ENCODE data around the gene SLC35A1.

SLC35A1 gene

DNA sequence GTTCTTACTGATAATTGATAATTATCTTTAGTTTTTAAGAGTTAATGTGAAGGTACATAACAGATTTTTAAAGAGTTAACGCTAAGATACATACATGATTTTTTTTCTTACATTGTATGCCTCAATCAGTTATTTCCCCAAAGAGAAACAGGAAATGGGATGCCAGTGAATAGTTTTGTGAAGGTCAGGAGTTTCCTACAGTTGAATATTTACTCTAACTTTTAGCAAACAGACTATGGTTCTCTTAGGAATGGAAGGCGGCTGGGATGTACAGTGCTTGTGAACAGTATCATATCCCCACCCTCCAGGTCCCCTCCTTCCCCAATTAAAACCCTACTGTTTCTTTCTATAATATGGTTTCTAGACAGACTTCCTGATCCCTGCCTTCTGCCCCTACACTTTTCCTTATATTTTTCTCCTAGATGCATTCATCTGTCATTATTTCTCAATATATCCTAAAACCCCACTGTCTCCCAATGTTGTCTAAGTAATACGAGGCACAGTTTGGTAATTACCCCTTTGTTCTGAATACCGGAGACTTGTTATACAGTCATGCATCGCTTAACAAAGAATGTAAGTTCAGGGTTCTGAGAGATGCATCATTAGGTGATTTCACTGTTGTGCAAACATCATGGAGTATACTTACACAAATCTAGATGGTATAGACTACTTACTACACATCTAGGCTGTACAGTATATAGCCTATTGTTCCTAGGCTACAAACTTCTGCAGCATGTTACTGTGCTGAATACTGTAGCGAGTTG, 29.2 kb downstream of the SLC35A1 start:
- TF ChIP-seq, protein P1, sequence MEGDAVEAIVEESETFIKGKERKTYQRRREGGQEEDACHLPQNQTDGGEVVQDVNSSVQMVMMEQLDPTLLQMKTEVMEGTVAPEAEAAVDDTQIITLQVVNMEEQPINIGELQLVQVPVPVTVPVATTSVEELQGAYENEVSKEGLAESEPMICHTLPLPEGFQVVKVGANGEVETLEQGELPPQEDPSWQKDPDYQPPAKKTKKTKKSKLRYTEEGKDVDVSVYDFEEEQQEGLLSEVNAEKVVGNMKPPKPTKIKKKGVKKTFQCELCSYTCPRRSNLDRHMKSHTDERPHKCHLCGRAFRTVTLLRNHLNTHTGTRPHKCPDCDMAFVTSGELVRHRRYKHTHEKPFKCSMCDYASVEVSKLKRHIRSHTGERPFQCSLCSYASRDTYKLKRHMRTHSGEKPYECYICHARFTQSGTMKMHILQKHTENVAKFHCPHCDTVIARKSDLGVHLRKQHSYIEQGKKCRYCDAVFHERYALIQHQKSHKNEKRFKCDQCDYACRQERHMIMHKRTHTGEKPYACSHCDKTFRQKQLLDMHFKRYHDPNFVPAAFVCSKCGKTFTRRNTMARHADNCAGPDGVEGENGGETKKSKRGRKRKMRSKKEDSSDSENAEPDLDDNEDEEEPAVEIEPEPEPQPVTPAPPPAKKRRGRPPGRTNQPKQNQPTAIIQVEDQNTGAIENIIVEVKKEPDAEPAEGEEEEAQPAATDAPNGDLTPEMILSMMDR (IDR thresholded peaks at IDR 0.05; ENCODE audit: unreplicated experiment in 3 of 3): no peak
- H3K27ac Mint-ChIP-seq: no peak overlapping the region
- no peaks in the 10 kb centered on the region for H3K9me3 Mint-ChIP-seq
- no peaks in the 10 kb centered on the region for H3K27me3 Mint-ChIP-seq (ENCODE audit: low read depth)
- H3K4me3 Mint-ChIP-seq: no peak overlapping the region
- H3K36me3 Mint-ChIP-seq (ENCODE audit: low read depth): peaks cover 45% of the 10 kb centered on the region
- peaks cover 5% of the 10 kb centered on the region for H3K4me1 Mint-ChIP-seq

DNA sequence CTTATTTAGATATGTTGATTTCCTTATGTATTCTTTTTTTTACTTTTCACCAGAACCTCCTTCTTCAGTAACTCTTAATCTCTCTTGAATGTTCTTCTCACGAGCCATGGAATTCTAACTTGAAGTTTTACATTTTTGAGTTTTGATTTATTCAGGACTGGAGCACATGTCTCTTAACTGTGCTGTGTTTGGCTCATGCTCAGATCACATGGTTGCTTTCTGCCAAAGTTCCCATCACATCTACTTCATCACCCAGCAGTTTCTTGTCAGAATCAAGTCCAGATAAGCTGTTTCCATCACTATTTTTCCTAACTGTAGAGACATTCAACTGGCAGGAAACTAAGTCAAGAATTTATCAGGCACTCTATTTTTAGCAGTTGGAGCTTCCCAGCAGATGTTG, 31.7 kb downstream of the SLC35A1 start:
- H3K27ac Mint-ChIP-seq: peak overlapping the region in 2 of 3 experiments; percentile 27 to 40
- H3K36me3 Mint-ChIP-seq (ENCODE audit: low read depth): peaks cover 48% of the 10 kb centered on the region
- H3K4me3 Mint-ChIP-seq: no peak overlapping the region
- no peaks in the 10 kb centered on the region for H3K9me3 Mint-ChIP-seq
- H3K27me3 Mint-ChIP-seq (ENCODE audit: low read depth): no peaks in the 10 kb centered on the region
- TF ChIP-seq, protein P1 (IDR thresholded peaks at IDR 0.05; ENCODE audit: unreplicated experiment in 3 of 3): no peak
- H3K4me1 Mint-ChIP-seq: peaks cover 5% of the 10 kb centered on the region

DNA sequence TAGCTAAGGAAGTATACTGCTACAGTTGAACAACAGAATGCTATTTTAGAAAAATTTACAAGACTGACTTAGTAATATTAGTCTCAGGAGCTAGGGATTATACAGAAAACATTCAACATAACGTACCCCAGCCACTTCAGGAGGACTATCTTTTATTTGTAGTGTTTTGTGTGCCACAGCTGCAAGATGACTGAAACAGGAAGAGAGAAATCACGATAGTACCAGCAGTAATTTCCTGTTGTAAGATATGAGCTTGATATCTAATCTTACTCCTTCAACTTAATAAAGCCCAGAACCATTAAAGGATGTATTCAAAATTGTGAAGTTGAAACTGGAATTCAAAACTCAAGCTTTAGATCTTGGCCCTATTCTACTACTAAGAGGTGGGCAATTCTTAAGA, 42.1 kb downstream of the SLC35A1 start:
- Mint-ChIP-seq H3K27ac (no peak overlapping the region), H3K4me1 (no peaks in the 10 kb centered on the region), H3K27me3 (ENCODE audit: low read depth) (no peaks in the 10 kb centered on the region), H3K36me3 (ENCODE audit: low read depth) (peaks cover 60% of the 10 kb centered on the region), H3K4me3 (no peak overlapping the region), H3K9me3 (no peaks in the 10 kb centered on the region)
- TF ChIP-seq, protein P1 (IDR thresholded peaks at IDR 0.05; ENCODE audit: unreplicated experiment in 3 of 3): no peak

DNA sequence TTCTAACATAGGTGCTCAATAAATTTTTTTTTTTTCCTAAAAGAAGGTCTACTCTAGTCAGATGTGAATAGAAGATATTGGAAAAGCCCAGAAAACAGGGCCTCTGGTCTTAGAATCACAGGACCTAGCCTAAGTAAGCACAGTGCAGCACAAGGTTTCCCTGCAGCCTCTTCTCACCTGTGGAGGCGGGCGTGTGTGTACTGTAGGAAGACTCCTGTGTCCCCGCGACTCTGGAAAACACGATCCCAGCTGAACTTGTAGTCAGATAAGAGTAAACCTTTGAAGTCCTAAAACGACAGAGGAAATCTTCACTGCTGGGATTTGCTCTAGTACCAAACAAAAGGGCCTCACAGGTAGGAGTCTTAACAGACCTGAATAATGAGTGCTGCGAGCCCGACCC, 45.7 kb downstream of the SLC35A1 start:
- Mint-ChIP-seq H3K4me3 (no peak overlapping the region), H3K4me1 (no peaks in the 10 kb centered on the region), H3K27me3 (ENCODE audit: low read depth) (no peaks in the 10 kb centered on the region), H3K27ac (no peak overlapping the region), H3K36me3 (ENCODE audit: low read depth) (peaks cover 60% of the 10 kb centered on the region), H3K9me3 (no peaks in the 10 kb centered on the region)
- TF ChIP-seq, protein P1 (IDR thresholded peaks at IDR 0.05; ENCODE audit: unreplicated experiment in 3 of 3): no peak

DNA sequence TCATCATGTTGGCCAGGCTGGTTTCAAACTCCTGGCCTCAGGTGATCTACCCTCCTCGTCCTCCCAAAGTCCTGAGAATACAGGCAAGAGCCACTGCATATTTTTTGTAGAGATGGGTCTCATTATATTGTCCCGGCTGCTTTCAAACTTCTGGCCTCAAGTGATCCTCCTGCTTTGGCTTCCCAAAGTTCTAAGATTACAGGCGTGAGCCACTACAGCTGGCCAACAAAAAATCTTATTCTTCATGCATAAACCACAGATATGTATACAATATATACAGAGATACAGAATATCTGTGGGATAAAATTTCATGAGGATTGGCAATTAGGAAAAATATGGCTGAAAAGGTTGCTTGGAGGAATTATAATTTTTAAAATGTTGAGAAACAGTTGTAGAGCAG, 49.9 kb downstream of the SLC35A1 start:
- no peaks in the 10 kb centered on the region for H3K9me3 Mint-ChIP-seq
- peak overlapping the region in 1 of 3 experiments; percentile 21 for H3K27ac Mint-ChIP-seq
- no peaks in the 10 kb centered on the region for H3K27me3 Mint-ChIP-seq (ENCODE audit: low read depth)
- no peak overlapping the region for H3K4me3 Mint-ChIP-seq
- peaks cover 43% of the 10 kb centered on the region for H3K36me3 Mint-ChIP-seq (ENCODE audit: low read depth)
- TF ChIP-seq, protein P1 (IDR thresholded peaks at IDR 0.05; ENCODE audit: unreplicated experiment in 3 of 3): no peak
- H3K4me1 Mint-ChIP-seq: no peaks in the 10 kb centered on the region

DNA sequence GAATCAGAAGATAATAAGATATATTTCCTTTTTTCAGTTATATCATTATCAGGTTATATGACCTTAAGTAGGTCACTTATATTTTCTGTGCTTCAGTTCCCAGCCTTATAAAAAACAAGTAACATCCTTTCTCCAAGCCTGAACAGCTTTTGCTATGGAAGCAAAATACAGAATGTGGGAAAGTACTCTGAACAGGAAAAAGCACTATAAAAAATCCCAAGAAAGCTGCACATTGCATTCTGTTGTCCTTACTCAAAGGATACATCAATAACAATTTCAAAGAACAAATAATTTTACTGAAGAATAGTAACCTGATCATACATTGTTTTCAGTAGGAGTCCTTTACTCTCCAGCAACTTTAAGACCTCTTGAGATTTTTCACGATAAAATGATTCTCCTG, 56.4 kb downstream of the SLC35A1 start:
- Mint-ChIP-seq H3K9me3 (no peaks in the 10 kb centered on the region), H3K27ac (no peak overlapping the region), H3K36me3 (ENCODE audit: low read depth) (peaks cover 39% of the 10 kb centered on the region)

More for the DNA sequence above, 56.4 kb downstream of the SLC35A1 start:
- Mint-ChIP-seq H3K4me1 (no peaks in the 10 kb centered on the region), H3K27me3 (ENCODE audit: low read depth) (no peaks in the 10 kb centered on the region), H3K4me3 (no peak overlapping the region)
- TF ChIP-seq, protein P1 (IDR thresholded peaks at IDR 0.05; ENCODE audit: unreplicated experiment in 3 of 3): no peak
